Kidney epithelial cell (primary cell): Measurements from ENCODE around the gene SCUBE1. TPM values are rescaled to one million over a fixed set of nuclear protein-coding genes. Genes with fewer than 3 reads are reported as not detected.

ENCODE experiments used
- DNase-seq: peaks from one replicate; pipeline ENCODE4 v3.0.0-alpha.2; 2010; ENCODE audit warnings: low read depth
- H3K27me3 ChIP-seq: 2 replicates; pipeline ENCODE4 v1.6.0; 2011; ENCODE audit warnings: low read length; ENCODE audit not compliant: control insufficient read depth, insufficient read depth
- H3K36me3 ChIP-seq: 2 replicates; pipeline ENCODE4 v1.5.1; 2011; ENCODE audit warnings: low read length; ENCODE audit not compliant: control insufficient read depth, insufficient read depth
- H3K4me3 ChIP-seq: 2 replicates; pipeline ENCODE4 v1.5.1; 2011; ENCODE audit warnings: low read depth, mild to moderate bottlenecking, control low read depth, low read length
- CTCF ChIP-seq: IDR thresholded peaks from 2 replicates; pipeline ENCODE4 v1.5.1; 2011; ENCODE audit warnings: mild to moderate bottlenecking, moderate library complexity, low read length, control low read depth, inconsistent platforms; ENCODE audit not compliant: insufficient read depth, poor library complexity, severe bottlenecking
- total RNA-seq: library from RNA; depleted of rRNA; stranded (reverse); fragments of >200 nt; gene quantifications from 2 replicates; pipeline ENCODE4 v1.2.3, GENCODE V29; 2015

SCUBE1 gene
- total RNA-seq, 1 donor from 2014 or later = 0.04 TPM

GRCh38 chr22:43377896-43378704 lies 34.9 kb upstream of the SCUBE1 start:
- TF ChIP-seq CTCF = no peak
- no peaks in the 10 kb centered on the region for H3K36me3 ChIP-seq

DNA sequence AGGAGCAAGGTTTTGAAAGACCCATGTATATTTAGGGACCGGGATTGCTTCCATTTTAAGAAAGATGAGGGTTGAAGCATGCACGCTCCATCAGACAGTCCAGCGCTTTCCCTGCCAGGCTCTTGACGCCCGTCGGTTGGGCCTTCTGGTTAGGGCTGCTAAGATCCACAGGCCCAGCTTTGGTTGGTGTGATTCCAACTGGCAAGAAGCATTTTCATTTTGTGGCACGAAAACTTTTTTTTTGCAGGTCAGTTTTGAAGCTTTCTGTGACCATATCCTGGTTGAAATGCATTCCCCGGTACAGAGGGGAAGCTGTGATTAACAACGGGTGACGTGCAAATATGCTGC lies 34.4 kb upstream of the SCUBE1 start:
- Histone ChIP-seq H3K36me3 (no peaks in the 10 kb centered on the region), H3K4me3 (no peak overlapping the region), H3K27me3 (peaks cover 14% of the 10 kb centered on the region)
- DNase-seq = no peak
- TF ChIP-seq CTCF = no peak

More at GRCh38 chr22:43377896-43378704, 34.9 kb upstream of the SCUBE1 start:
- Histone ChIP-seq H3K4me3 (no peak overlapping the region), H3K27me3 (peaks cover 14% of the 10 kb centered on the region)
- no peak for DNase-seq

GRCh38 chr22:43376765-43377547 lies 33.8 kb upstream of the SCUBE1 start:
- no peak overlapping the region for H3K4me3 ChIP-seq
- H3K27me3 ChIP-seq = peaks cover 14% of the 10 kb centered on the region
- no peak for TF ChIP-seq CTCF
- no peak for DNase-seq
- H3K36me3 ChIP-seq = no peaks in the 10 kb centered on the region

GRCh38 chr22:43375951-43376455 lies 32.8 kb upstream of the SCUBE1 start:
- peaks cover 14% of the 10 kb centered on the region for H3K27me3 ChIP-seq
- no peaks in the 10 kb centered on the region for H3K36me3 ChIP-seq
- no peak for DNase-seq
- no peak overlapping the region for H3K4me3 ChIP-seq
- no peak for TF ChIP-seq CTCF

GRCh38 chr22:43370036-43370435 lies 26.9 kb upstream of the SCUBE1 start:
- TF ChIP-seq CTCF = no peak
- H3K4me3 ChIP-seq = no peak overlapping the region
- H3K36me3 ChIP-seq = no peaks in the 10 kb centered on the region
- DNase-seq = no peak
- H3K27me3 ChIP-seq = peaks cover 5% of the 10 kb centered on the region
